Tibial nerve (tissue), 4 donors: ENCODE measurements around the gene LACRT.

Experiments
- EP300 ChIP-seq, 2 donors: sonication (generic); formaldehyde crosslinking; IDR thresholded peaks; one replicate each; pipeline ENCODE4 v1.6.1; 2017; ENCODE audit warnings: antibody characterized with exemption in 2 of 2, mild to moderate bottlenecking in 1 of 2
- TF ChIP-seq, protein P1 (sequence below), 5 experiments: fragments of 200-600 bp in 3 of 5; fragments of 450-650 bp in 2 of 5; sonication (generic) in 3 of 5; IDR thresholded peaks; one replicate each; pipeline ENCODE4 v1.5.1; 2016 to 2019; ENCODE audit warnings: antibody characterized with exemption in 5 of 5, mild to moderate bottlenecking in 3 of 5, moderate library complexity in 2 of 5

DNA sequence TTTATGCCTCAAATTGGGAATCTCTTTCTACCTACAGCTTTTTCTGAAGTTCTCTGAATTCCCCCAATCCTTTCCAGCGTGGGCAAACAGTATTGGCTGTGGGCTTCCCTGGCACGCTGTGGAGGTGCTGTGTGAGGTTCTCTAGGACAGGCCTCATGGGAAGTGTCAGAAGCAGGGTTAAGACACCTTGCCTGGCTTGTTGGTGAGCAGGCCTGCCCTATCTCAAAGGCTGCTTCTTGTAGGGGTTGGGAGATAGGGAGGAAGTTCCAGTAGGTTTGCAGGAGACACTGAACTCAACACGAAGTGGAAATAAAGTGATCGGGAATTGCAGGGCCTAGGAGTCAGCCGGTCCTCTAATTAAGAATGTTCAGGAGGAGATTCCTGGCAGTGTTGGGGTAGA, 43.4 kb upstream of the LACRT start:
- TF ChIP-seq, protein P1, sequence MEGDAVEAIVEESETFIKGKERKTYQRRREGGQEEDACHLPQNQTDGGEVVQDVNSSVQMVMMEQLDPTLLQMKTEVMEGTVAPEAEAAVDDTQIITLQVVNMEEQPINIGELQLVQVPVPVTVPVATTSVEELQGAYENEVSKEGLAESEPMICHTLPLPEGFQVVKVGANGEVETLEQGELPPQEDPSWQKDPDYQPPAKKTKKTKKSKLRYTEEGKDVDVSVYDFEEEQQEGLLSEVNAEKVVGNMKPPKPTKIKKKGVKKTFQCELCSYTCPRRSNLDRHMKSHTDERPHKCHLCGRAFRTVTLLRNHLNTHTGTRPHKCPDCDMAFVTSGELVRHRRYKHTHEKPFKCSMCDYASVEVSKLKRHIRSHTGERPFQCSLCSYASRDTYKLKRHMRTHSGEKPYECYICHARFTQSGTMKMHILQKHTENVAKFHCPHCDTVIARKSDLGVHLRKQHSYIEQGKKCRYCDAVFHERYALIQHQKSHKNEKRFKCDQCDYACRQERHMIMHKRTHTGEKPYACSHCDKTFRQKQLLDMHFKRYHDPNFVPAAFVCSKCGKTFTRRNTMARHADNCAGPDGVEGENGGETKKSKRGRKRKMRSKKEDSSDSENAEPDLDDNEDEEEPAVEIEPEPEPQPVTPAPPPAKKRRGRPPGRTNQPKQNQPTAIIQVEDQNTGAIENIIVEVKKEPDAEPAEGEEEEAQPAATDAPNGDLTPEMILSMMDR (IDR thresholded peaks at IDR 0.05): no peak
- TF ChIP-seq EP300 (IDR thresholded peaks at IDR 0.05): no peak
